OCI-LY1 (cell line): Measurements from ENCODE around the gene CDC42EP3.

Experiments
- EZH2 ChIP-seq: fragments of 200-600 bp; sonication (generic), shearing (Covaris generic); IDR thresholded peaks from 2 replicates; pipeline ENCODE4 v1.8.0; 2017; ENCODE audit warnings: borderline replicate concordance, mixed run types, mild to moderate bottlenecking, antibody characterized with exemption, low read length, moderate library complexity, mixed read lengths
- TF ChIP-seq, protein P1 (sequence below): fragments of 200-600 bp; sonication (generic), shearing (Covaris generic); IDR thresholded peaks from 2 replicates; pipeline ENCODE4 v1.5.1; 2017; ENCODE audit warnings: mild to moderate bottlenecking, antibody characterized with exemption, low read length, moderate library complexity, mixed read lengths

DNA sequence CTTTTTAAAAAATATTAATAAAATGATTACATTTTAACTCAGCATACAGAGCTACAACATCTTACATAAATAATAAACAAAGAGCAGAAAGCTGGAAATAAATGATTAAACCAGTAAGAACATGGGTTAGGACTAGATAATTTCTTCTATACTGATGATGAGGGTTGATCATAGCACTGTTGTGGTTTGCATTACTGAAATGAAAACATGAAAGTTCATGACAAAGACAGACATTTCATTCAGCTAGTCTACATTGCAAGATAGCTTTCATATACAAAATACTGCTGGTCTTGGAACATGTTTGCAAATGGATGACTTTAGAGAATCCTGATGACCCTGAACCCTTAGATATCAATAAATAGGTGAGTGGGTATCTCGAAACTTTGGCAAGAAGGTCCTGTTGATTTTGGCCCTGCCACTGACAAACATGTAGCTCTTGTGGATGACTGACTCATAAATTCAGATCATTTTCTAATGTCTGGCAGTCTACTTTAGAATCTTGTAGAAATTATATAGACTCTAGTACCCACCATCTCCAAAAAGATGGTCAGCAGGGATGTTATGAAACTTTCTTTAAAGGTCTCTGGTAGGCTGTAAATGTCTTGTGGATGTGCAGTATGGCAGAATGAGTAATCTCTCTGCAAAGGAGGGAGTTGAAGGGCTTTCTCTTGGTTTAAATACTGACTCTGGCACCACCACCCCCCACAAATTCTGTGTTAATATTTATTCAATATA, 15.5 kb upstream of the CDC42EP3 start:
- TF ChIP-seq, protein P1, sequence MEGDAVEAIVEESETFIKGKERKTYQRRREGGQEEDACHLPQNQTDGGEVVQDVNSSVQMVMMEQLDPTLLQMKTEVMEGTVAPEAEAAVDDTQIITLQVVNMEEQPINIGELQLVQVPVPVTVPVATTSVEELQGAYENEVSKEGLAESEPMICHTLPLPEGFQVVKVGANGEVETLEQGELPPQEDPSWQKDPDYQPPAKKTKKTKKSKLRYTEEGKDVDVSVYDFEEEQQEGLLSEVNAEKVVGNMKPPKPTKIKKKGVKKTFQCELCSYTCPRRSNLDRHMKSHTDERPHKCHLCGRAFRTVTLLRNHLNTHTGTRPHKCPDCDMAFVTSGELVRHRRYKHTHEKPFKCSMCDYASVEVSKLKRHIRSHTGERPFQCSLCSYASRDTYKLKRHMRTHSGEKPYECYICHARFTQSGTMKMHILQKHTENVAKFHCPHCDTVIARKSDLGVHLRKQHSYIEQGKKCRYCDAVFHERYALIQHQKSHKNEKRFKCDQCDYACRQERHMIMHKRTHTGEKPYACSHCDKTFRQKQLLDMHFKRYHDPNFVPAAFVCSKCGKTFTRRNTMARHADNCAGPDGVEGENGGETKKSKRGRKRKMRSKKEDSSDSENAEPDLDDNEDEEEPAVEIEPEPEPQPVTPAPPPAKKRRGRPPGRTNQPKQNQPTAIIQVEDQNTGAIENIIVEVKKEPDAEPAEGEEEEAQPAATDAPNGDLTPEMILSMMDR, result no peak
- no peak for TF ChIP-seq EZH2
